HG03575 (cell line): ENCODE measurements around the gene PDE3A.

Source experiments
- ATAC-seq: cut with Tn5 transposase; IDR thresholded peaks from one replicate; pipeline ENCODE4 v1.9.1; 2021; ENCODE audit not compliant: unreplicated experiment, insufficient number of reproducible peaks, low FRiP score; ENCODE audit errors: extremely low read depth

PDE3A gene

DNA sequence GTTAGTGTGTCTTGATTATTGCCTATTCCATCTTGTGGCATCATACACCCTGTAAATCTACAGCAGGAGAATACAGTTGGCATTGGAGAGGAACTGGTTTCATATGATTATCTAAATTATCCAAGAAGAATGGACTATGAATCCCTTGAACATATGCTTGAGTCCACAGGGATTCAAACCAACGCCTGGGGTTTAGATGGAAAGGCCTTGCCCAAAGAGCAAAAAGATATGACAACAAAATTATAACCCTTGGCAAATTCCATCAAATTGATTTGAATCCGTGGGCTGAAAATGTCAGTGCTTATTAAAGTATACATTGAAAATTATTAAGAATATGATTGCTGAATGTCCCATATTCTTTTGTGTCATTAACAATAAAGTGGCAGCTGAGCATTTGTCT is 108.2 kb downstream of the PDE3A start:
- no peak for ATAC-seq

DNA sequence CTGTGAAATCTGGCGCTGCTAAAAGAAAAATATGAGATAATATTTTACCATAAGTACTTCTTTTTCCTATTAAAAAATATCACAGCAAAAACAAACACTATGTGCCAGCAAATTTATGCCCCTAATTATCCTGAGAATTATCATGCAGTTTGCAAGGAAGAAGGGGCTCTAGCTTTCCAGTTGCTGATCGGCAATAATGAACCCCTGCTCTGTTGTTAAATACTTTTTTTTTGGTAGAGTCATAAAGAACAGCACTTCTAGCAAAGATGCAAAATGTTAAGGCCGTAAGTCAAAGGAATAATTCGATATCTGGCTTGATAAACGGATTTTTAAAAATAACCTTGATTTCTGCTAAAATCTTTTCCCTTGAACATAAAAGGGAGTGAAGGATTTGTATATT is 108.9 kb downstream of the PDE3A start:
- ATAC-seq, result no peak

DNA sequence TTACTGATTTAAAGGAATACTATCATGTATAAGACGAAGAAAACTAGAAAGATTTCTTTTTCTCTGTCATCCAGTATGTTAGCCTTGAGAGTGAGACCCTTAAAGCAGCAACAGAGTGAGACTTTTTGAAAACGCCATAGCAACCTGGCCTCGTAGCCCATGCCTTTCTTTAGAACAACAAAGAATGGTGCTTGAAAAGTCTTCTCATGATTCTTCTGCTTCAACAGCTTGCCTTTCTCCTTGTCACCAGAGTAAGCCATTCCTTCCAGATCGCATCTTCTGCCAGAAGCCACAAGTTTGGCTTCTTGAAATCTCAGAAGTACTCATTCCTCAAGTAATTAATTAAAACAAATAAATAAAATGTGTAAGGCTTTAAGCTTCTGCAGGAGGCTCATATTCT is 109.3 kb downstream of the PDE3A start:
- no peak for ATAC-seq

DNA sequence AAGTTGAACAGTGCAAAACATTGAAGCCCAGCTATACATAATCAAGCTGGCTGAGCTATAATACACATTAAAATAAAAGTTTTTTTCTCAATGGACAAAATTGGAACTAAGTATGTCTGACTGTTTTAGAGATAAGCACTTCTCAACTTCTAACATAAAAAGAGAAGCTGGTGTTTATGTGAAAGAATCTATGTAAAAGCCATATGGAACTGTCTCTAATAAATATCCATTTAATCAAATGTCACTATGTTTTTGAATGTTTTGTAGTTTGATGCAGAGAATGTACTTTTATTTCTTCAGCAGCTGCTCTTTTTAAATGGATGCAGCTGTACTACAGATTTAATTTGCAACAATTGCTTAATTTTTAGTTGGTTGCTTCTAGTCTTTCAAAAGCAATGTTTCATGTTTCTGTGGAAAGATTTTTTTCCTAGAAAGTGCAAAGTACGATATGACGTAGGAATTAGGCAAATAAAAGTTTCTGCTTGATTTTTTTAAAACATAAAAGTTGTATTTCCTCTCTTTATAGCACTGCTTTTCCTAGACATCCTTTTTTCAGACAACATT is 114.2 kb downstream of the PDE3A start:
- no peak for ATAC-seq

DNA sequence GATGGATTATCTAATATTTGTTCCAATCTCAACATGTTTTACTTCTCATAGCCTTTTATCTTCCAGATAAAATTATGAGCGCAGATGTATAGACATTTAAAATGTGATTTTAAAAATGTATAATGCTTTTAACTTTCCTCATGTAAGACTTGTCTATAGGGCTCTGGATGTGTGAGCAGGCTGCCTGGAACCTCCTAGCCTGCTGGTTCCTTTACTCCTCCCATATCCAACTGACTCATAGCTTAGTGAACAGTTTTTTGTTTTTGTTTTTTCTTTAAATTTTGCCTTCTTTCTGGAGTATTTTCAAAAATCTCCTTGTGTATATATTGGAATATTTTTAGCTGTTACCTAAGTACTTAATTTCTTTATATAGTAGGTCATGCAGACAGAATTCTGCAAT is 115.4 kb downstream of the PDE3A start:
- no peak for ATAC-seq

DNA sequence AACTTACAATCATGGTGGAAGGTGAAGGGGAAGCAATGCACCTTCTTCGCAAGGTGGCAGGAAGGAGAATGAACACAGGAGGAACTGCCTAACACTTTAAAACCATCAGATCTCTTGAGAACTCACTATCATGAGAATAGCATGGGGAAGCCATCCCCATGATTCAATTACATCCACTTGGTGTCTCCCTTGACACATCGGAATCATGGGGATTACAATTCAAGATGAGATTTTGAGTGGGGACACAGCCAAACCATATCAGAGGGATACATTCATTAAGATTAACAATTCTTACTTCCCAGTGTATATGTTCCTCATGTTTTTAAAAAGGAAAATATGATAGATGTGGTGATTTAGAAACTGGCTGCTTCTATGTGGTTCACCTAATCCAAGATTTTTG is 117.9 kb downstream of the PDE3A start:
- ATAC-seq, result no peak

DNA sequence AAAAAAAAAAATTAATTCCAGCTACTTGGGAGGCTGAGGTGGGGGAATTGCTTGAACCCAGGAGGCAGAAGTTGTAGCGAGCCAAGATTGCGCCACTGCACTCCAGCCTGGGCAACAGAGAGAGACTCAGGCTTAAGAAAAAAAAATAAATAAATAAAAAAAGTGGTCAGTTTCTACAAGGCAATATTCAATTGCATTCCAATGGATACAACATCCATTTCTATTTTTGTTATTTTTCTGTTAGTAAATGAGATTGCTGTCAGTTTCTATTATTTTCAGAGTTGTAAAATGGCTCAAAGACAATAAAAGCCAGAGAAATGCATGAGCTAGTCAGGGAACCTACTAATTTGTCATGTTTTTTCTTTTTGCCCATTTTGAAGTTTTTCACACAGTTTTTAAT is 119.2 kb downstream of the PDE3A start:
- ATAC-seq, result no peak

DNA sequence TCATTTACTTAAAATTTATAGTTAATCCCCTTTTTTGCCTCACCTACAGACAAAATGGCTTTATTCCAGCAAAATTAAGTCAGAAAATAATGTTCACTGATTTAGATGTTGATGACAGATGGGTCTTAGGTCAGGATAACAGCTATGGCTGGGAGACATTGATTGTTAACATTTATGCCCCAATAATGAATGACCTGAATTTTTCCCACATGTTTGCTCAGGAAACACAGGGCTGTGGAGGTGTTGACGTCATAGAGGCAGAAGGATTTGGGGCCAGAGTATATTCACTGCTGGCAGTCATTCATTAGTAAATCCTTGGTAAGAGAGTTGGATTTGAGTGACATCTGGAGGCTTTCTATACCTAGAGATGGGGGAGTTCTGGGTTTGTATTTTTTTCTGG is 121.3 kb downstream of the PDE3A start:
- ATAC-seq, result no peak

DNA sequence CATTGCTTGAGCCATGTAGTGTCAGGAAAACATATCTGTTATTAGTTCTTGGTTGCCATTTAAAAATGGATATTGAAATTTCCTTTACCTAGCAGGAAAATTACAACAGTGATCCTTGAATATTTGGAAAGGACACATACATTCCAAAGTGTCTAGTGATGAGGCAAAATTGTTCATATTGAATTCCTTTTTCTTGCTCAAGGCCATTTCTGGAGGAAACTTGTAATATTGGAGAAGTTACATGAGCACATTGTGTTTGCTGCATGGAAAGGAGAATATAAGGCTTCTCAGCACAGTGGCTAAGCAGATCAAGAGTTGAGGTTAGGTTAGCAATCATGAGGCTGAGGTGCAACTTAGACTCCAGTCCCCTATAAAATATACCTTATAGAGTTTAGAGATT is 121.9 kb downstream of the PDE3A start:
- ATAC-seq, result no peak

DNA sequence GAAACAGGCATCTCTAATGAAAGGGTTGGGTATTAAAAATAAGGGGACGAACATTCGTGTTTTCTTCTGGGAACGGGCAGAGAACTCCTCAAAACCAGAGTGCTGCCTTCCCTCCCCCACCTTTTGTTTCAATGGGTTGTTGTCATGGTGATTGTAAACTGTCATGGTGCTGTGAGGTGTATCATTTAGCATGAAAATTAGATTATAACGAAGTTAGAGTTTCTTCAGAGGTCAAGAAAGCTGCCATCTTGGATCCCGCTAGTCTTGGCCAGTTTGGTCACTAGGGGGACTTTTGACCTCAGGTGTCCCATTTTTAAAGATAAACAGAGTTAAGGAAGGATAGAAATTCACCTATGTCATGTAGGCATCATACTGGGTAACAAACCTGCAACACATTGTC is 123.0 kb downstream of the PDE3A start:
- ATAC-seq, result no peak

DNA sequence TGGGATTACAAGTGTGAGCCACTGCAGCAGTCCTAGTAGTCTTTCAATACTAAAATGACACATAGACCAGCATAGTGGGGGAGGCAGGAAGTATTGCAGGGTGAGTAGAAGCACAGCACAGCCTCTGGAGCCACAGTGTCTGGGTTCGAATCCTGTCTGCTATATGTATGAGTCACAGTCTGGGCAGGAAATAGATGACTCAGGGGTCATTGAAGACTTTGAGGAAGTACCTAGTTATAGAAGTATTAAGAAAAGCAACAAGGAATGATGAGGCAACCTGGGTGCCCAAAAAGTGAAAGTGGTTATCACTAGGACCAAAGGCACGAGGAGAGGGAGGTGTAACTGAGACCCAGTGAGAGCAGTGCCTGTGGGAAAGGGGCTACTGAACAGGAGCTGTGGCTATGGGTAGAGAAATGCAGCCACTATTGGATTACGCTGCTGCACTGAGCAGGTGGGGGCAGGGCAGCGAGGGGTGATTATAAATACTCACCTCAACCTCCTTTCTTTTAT is 124.0 kb downstream of the PDE3A start:
- no peak for ATAC-seq

DNA sequence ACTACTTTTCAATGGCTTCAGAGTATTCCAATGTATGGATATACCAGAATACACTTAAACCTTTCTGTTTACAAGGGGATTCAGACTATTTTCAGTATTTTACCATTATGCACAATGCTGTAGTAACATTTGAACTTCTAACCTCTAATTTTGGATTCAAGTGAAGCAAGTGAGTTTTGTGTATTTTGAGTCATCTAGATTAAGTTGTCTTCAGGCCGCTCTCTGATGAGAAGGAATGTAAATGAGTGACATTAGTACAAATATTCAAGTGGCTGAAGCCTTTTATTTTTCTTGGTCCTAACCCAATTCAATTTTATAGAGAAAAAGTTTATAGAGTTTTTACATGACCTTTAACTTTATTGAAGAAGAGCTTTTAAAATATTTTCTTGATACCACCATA is 125.6 kb downstream of the PDE3A start:
- no peak for ATAC-seq

DNA sequence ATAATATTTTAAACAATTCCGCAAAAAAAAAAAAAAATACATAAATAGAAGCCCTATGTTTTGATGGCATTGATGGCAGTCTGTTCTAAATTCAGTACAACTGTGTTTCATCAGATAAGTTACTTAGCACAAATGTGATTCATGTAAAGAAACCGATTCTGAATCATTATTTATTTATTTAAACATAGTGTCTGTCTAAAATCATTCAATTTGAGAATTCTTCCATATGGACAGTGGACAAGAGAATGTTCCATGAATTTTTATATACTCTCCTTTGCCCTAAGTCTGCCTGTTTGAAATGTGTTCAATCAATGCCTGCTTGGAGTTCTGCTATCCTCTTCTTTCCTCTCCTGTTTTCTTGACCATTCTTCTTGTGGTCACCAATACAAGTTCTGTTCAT is 126.5 kb downstream of the PDE3A start:
- no peak for ATAC-seq

DNA sequence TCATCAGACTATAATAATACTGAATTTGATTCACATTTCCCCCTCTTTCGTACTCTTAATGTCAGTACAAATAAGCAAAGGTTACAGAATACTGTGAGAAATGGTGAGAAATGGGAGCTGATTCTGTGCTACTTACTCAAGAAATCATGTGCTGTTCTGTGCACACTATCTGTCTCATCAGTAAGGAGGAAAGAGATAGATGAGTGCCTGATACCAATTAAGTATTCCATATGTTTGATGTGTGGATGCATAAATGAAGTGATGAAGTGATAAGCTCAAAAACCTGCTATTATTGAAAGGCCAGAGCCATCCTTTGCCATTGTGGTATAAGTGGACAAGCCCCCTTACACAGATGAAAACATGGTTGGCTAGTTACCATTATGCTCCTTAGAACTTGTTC is 127.7 kb downstream of the PDE3A start:
- no peak for ATAC-seq

DNA sequence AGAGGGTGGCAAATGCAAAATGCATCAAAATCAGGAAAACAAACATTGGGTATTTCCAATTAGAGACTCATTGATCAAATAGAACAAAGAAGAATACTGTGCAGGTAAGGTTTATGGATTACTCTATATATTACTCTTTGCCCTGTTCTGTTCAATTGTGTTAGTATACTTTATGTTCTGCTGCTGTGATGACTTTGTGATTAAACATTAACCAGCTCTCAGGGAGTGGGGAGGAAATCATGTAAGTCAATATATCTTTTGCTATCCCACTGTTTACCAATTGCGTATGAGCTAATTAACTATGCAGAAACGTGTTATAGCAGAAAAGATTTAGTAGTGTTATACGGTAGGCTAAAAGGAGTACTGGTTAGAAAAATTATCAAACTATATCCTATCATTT is 129.4 kb downstream of the PDE3A start:
- ATAC-seq, result no peak

DNA sequence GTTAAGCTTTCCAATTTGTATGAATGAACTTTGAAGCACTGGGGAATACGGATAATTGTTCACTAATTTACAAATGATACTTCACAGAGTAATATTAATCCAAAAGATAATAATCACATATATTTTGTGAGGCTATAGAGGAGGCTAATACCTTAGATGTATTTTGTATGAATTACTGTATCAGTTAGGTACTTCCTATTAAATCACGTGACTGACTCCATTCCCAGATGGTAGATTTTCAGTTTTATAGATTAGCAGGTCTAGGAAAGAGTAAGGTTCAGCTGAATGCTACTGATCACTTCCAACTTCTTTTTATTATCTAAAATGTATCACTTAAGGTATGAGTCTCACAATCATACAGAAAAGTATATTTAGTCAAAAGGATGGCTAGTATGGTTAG is 133.6 kb downstream of the PDE3A start:
- ATAC-seq, result no peak

DNA sequence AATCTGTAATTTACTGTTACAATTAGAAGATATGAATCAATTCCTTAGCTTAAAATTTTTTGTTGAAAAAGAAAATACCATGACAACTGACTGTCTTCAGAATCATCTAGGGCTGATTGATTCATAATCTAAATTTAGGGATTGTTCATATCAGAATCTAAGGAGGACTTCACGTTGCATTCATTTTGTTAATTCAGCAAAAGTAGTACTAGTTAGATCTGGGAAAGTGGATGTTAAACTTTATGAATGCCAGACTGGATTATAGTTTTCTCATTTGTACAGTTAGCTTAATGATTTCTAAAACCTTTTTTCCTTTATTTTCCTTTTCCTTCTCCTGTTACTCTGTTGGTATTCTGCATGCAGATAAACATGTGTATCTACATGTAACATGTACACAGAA is 135.5 kb downstream of the PDE3A start:
- ATAC-seq, result no peak

DNA sequence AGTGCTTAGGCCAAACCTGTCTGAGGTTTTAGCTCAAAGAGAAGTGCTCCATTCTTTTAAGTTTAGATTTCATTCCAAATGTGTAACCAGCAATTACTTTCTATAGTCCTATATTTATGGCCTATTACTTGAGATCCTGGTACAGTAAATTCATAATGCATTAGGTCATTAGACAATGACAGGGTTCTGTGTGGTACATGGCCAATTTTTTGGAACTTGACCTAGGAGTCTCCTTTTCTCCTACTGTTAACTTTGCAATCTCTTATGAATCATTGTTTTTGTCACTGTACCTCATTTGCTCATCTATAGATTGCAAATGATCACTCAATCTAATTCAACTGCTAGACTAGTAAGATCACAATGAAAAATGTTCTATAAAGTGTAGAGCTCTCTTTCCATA is 136.7 kb downstream of the PDE3A start:
- no peak for ATAC-seq

DNA sequence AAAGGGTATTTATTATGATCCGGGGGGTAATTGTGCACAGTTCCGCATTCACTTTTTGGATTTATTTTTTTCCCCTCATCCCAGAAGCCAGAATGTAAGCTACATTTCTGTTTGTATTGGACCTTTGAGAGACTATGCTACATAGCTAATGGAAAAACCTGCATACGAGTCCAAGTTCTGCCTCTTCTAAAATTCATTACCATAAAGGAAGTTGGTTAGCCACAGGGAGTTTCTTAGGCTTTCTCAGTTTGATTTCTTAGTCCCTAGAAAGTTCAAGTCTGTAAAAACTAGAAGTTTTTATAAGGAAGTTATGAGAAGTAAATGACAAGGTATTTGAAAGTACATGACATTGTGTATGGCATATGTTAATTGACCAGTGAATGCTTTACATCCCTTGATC is 138.7 kb downstream of the PDE3A start:
- no peak for ATAC-seq

DNA sequence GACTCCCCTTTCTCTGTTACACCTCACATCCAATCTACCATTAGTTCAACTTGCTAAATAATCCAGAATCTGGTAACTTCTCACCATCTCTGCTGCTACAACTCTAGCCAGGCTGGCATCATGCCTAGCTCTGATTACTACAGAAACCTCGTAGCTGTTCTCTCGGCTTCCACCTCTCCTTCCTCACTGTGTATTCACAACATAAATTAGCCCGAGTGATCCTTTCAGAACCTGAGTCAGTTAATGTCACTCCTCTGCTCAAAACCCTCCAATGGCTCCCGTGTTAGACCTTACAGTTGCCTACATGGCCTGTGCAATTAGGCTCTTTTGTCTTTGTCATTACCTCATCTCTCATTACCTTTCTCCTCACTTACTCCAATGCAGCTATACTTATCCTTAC is 139.4 kb downstream of the PDE3A start:
- no peak for ATAC-seq

DNA sequence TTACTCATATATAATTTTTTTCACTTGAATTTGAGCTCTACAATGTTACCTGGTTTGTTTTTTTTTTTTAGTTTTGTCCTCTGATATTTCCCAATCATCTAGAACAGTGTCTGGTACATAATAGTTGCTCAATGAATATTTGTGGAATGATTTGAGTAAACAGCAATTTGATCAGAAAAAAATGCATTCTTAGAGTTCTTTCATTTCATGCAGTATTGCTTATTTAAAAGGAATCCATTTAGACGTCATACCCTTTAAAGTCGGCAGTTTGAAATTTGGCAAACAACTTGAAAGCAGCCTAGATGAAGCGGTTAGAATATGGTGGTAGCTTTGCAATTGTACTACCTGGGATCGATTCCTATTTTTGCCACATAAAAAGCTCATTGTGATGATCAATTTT is 140.0 kb downstream of the PDE3A start:
- ATAC-seq, result no peak

DNA sequence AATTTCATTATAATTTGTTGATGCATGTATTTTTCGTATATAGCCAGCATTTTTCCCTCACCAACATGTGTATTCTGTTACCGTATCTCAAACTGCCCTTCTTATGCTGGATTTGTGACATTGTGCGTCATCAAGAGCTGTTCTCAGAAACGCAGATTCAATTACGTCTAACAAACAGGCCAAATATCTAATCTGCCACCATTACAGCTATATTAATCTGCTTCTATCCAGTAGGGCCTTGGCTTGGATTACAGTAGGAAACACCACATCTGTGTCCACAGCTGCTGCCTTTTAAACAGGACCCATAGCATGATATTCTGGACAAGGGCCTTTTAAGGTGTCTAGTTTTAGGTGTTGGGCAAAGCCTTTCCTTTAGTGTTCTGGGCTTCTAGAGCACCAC is 140.6 kb downstream of the PDE3A start:
- ATAC-seq, result no peak
